ENCODE data around the gene SMOC2.
"Not testable (repeated sequence)": the region's sequence is repeated elsewhere in the genome, so short reads cannot be mapped to it uniquely, and the experiment has no call there.

Gene SMOC2

GRCh38 chr6:168607272-168608112, 166.5 kb downstream of the SMOC2 start:
- DNase-seq, result no peak

GRCh38 chr6:168608113-168608400, 167.1 kb downstream of the SMOC2 start:
- no peak for DNase-seq

- no peak for DNase-seq
Observed at GRCh38 chr6:168609026-168609685, 168.2 kb downstream of the SMOC2 start.

GRCh38 chr6:168609914-168610490, 169.0 kb downstream of the SMOC2 start:
- DNase-seq, result no peak

- DNase-seq, result not testable (repeated sequence)
Observed at GRCh38 chr6:168610966-168611365, 170.0 kb downstream of the SMOC2 start.

- DNase-seq, result no peak
Observed at GRCh38 chr6:168611691-168612090, 170.7 kb downstream of the SMOC2 start.

GRCh38 chr6:168612586-168612985, 171.6 kb downstream of the SMOC2 start:
- DNase-seq, result no peak

- DNase-seq, result no peak
Observed at GRCh38 chr6:168615837-168616236, 174.9 kb downstream of the SMOC2 start.

GRCh38 chr6:168616816-168617765, 176.1 kb downstream of the SMOC2 start:
- no peak for DNase-seq

GRCh38 chr6:168618546-168619315, 177.7 kb downstream of the SMOC2 start:
- DNase-seq, result no peak

- DNase-seq, result no peak
Observed at GRCh38 chr6:168619560-168620314, 178.8 kb downstream of the SMOC2 start.

- DNase-seq, result no peak
Observed at GRCh38 chr6:168620578-168620977, 179.6 kb downstream of the SMOC2 start.

GRCh38 chr6:168623736-168624135, 182.8 kb downstream of the SMOC2 start:
- DNase-seq, result no peak

GRCh38 chr6:168624540-168624939, 183.6 kb downstream of the SMOC2 start:
- no peak for DNase-seq

GRCh38 chr6:168624948-168625347, 184.0 kb downstream of the SMOC2 start:
- DNase-seq, result no peak

GRCh38 chr6:168625602-168626001, 184.6 kb downstream of the SMOC2 start:
- DNase-seq, result no peak

- DNase-seq, result no peak
Observed at GRCh38 chr6:168626046-168626602, 185.1 kb downstream of the SMOC2 start.

GRCh38 chr6:168627506-168628175, 186.7 kb downstream of the SMOC2 start:
- DNase-seq, result no peak

GRCh38 chr6:168628176-168628553, 187.2 kb downstream of the SMOC2 start:
- no peak for DNase-seq

GRCh38 chr6:168628732-168629245, 187.8 kb downstream of the SMOC2 start:
- no peak for DNase-seq
